GM12864 (cell line): ENCODE data around the gene VPS18.

Experiments used
- DNase-seq: peaks from one replicate; pipeline ENCODE4 v3.0.0-alpha.2; 2011; ENCODE audit warnings: low read depth
- H3K4me3 ChIP-seq: 2 replicates; pipeline ENCODE4 v1.5.1; 2011; ENCODE audit warnings: mild to moderate bottlenecking, low read depth, low read length, control low read depth
- TF ChIP-seq, protein P1 (sequence below): IDR thresholded peaks from 2 replicates; pipeline ENCODE4 v1.5.1; 2011; ENCODE audit warnings: low read depth, mild to moderate bottlenecking, moderate library complexity, low read length, control low read depth, inconsistent platforms; ENCODE audit errors: missing control alignments

The VPS18 gene

GRCh38 chr15:40909662-40910630 is 15.7 kb downstream of the VPS18 start:
- TF ChIP-seq, protein P1, sequence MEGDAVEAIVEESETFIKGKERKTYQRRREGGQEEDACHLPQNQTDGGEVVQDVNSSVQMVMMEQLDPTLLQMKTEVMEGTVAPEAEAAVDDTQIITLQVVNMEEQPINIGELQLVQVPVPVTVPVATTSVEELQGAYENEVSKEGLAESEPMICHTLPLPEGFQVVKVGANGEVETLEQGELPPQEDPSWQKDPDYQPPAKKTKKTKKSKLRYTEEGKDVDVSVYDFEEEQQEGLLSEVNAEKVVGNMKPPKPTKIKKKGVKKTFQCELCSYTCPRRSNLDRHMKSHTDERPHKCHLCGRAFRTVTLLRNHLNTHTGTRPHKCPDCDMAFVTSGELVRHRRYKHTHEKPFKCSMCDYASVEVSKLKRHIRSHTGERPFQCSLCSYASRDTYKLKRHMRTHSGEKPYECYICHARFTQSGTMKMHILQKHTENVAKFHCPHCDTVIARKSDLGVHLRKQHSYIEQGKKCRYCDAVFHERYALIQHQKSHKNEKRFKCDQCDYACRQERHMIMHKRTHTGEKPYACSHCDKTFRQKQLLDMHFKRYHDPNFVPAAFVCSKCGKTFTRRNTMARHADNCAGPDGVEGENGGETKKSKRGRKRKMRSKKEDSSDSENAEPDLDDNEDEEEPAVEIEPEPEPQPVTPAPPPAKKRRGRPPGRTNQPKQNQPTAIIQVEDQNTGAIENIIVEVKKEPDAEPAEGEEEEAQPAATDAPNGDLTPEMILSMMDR = no peak
- H3K4me3 ChIP-seq = no peak overlapping the region
- DNase-seq = no peak

DNA sequence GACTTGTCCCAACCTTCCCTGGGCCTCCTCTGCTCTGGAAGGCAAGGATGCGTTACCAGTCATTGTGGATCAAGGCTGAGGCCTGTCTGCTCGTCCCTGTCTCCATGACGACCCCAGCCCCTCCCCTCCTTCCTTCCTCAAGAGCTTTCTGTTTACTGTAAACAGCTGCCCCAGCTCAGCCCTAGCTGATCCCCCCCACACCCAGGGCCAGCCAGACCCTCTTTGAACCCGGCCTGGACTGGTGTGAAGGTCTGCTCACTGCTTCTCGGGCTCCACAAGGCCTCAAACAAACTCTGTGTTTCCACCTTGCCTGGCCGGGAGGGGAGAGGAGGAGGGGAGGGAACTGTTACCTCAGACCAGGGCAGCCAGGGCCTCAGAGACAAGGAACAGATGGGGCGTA is 16.9 kb downstream of the VPS18 start:
- DNase-seq = no peak
- TF ChIP-seq, protein P1 = no peak

GRCh38 chr15:40911693-40912092 is 17.4 kb downstream of the VPS18 start:
- no peak overlapping the region for H3K4me3 ChIP-seq
- TF ChIP-seq, protein P1 = no peak
- DNase-seq = no peak

More for the DNA sequence above, 16.9 kb downstream of the VPS18 start:
- no peak overlapping the region for H3K4me3 ChIP-seq

- no peak overlapping the region for H3K4me3 ChIP-seq
- no peak for DNase-seq
- TF ChIP-seq, protein P1 = no peak
These were observed 18.2 kb downstream of the VPS18 start for GRCh38 chr15:40912478-40912877.

- H3K4me3 ChIP-seq = no peak overlapping the region
- TF ChIP-seq, protein P1 = no peak
- no peak for DNase-seq
These were observed 19.8 kb downstream of the VPS18 start for GRCh38 chr15:40914013-40914412.

GRCh38 chr15:40914486-40914885 is 20.2 kb downstream of the VPS18 start:
- no peak overlapping the region for H3K4me3 ChIP-seq
- TF ChIP-seq, protein P1 = peak; percentile 56
- DNase-seq = no peak

DNA sequence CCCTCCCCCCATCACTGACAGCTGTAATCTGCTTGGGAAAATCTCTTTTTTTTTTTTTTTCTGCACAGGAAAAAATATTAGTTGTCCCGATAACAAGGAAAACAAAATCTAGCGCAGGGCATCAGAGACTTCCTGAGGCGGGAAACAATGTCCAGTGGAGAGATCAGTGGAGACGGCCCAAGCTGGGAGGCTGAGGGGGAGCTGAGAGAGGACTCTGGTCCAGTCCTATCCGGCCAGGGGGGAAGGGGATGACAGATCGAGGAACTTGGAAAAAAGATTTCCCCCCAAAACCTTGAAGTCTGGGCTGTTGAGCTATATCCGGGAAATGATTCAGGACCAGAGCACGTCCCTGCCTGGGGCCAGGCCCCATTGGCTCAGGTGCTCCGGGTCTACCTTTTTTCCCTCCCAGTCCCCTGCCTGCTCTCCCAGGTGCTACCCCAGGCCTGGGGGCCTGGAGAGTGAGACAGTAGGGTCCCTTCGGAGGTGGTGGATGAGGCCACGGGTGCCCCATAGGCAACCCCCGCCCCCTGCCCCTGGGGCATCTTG is 20.9 kb downstream of the VPS18 start:
- DNase-seq = no peak
- TF ChIP-seq, protein P1 = no peak

More for the DNA sequence above, 20.9 kb downstream of the VPS18 start:
- no peak overlapping the region for H3K4me3 ChIP-seq
